NB4 (cell line): Measurements from ENCODE around the gene BMAL1.

ENCODE experiments used
- CTCF ChIP-seq: IDR thresholded peaks from one replicate; pipeline ENCODE4 v1.5.1; 2012; ENCODE audit warnings: low read depth, low read length
- MAX ChIP-seq: IDR thresholded peaks from 2 replicates; pipeline ENCODE4 v1.6.1; 2011; ENCODE audit warnings: low read depth, low read length
- POLR2A ChIP-seq: IDR thresholded peaks from 2 replicates; pipeline ENCODE4 v1.6.1; 2011; ENCODE audit warnings: mild to moderate bottlenecking; ENCODE audit not compliant: insufficient read length; ENCODE audit errors: extremely low read depth

- TF ChIP-seq CTCF: no peak
- no peak for TF ChIP-seq MAX
- no peak for TF ChIP-seq POLR2A
Observed at GRCh38 chr11:13317293-13318080, 39.9 kb downstream of the BMAL1 start.
